ENCODE measurements around the gene C5orf52. TPM values are rescaled to one million over a fixed set of nuclear protein-coding genes. Genes with fewer than 3 reads are reported as not detected.
"Not testable (repeated sequence)": the region's sequence is repeated elsewhere in the genome, so short reads cannot be mapped to it uniquely, and the experiment has no call there.

C5orf52 gene
- total RNA-seq, 4 donors from 2014 or later, result not detected

DNA sequence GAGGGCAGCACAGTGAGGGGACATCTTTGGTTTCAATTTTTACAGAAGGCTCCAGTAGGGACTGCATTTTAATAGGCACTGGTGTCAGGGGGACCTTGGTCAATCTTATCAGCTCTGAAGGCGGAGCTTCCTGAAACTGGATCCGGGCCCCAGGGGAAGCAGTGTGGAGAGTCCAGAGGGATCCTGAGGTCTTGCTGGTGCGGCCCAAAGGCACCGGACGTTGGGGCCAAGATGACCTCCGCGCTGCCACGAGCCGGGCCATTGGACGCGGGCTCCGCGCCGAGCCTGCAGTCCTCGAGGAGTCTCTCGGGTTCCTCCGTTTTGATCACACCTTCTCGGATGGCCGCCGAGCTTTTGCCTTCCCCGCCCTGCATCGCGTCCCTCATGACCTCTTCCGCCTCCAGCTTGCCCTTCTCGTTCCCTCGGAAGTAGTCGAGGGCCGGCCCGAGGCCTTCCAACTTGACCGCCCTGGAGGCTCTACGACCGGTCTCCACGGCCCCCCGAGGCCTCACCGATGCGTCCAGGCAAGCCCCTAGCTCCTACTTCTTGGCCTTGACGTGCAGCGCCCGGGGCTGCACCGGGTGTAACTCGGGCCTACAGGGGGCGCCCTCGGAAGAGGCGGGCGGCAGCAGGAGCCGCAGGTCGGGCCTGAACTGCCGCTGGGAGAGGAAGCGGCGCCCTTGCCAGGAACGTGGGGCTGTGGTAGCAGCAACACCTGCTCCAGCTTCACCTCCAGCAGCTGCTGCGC lies 18.8 kb downstream of the C5orf52 start:
- Histone ChIP-seq H3K4me1 (no peaks in the 10 kb centered on the region), H3K4me3 (no peak overlapping the region), H3K27me3 (peaks cover 5% of the 10 kb centered on the region), H3K27ac (no peak overlapping the region), H3K36me3 (no peaks in the 10 kb centered on the region), H3K9me3 (no peaks in the 10 kb centered on the region)
- DNase-seq (ENCODE audit: low spot score in 2 of 2), result no peak
- TF ChIP-seq POLR2A (IDR thresholded peaks at IDR 0.05), result no peak
- TF ChIP-seq POLR2AphosphoS5 (IDR thresholded peaks at IDR 0.05), result no peak
- 64% methylated on average over 50 of the region's 52 CpGs for WGBS

GRCh38 chr5:157690690-157691433 lies 19.5 kb downstream of the C5orf52 start:
- TF ChIP-seq EP300 (IDR thresholded peaks at IDR 0.05), result no peak
- TF ChIP-seq, protein P1, sequence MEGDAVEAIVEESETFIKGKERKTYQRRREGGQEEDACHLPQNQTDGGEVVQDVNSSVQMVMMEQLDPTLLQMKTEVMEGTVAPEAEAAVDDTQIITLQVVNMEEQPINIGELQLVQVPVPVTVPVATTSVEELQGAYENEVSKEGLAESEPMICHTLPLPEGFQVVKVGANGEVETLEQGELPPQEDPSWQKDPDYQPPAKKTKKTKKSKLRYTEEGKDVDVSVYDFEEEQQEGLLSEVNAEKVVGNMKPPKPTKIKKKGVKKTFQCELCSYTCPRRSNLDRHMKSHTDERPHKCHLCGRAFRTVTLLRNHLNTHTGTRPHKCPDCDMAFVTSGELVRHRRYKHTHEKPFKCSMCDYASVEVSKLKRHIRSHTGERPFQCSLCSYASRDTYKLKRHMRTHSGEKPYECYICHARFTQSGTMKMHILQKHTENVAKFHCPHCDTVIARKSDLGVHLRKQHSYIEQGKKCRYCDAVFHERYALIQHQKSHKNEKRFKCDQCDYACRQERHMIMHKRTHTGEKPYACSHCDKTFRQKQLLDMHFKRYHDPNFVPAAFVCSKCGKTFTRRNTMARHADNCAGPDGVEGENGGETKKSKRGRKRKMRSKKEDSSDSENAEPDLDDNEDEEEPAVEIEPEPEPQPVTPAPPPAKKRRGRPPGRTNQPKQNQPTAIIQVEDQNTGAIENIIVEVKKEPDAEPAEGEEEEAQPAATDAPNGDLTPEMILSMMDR (IDR thresholded peaks at IDR 0.05), result no peak
- TF ChIP-seq POLR2A (IDR thresholded peaks at IDR 0.05), result no peak
- TF ChIP-seq POLR2AphosphoS5 (IDR thresholded peaks at IDR 0.05), result no peak
- H3K4me3 ChIP-seq, result no peak overlapping the region
- 80% methylated on average over 34 of the region's 53 CpGs for WGBS
- peaks cover 5% of the 10 kb centered on the region for H3K27me3 ChIP-seq
- no peaks in the 10 kb centered on the region for H3K4me1 ChIP-seq
- no peaks in the 10 kb centered on the region for H3K9me3 ChIP-seq
- no peaks in the 10 kb centered on the region for H3K36me3 ChIP-seq
- no peak overlapping the region for H3K27ac ChIP-seq
- DNase-seq (ENCODE audit: low spot score in 2 of 2), result no peak

DNA sequence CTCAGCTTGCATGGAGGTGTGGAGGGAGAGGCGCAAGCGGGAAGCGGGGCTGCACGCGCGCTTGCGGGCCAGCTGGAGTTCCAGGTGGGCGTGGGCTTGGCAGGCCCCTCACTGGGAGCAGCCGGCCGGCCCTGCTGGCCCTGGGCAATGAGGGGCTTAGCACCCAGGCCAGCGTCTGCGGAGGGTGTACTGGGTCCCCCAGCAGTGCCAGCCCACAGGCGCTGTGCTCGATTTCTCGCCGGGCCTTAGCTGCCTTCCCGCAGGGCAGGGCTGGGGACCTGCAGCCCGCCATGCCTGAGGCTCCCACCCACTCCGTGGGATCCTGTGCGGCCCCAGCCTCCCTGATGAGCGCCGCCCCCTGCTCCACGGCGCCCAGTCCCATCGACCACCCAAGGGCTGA lies 22.5 kb downstream of the C5orf52 start:
- H3K9me3 ChIP-seq; H3K27me3 ChIP-seq; H3K4me1 ChIP-seq; H3K36me3 ChIP-seq; H3K27ac ChIP-seq; DNase-seq (ENCODE audit: low spot score in 2 of 2); H3K4me3 ChIP-seq: not testable (repeated sequence)
- WGBS, result 73% methylated on average over 3 of the region's 25 CpGs

DNA sequence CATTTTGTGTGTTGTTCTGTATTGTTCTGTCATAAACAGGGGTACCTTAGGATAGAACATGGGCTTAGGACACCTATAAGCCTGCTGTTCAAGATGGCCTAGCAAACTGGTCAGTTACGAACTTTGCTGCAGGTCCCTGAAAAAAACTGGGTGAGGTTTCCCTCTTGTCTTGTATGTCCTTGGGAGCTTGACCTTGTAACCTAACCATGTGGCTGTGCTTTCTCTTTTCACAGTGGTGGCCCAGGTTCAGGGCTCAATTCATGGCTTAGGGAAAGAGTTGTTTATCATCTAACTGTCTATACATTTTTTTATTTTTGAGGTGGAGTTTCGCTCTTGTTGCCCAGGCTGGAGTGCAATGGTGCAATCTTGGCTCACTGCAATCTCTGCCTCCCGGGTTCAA lies 24.8 kb downstream of the C5orf52 start:
- not testable (repeated sequence) for H3K4me3 ChIP-seq; H3K27me3 ChIP-seq; H3K9me3 ChIP-seq; H3K27ac ChIP-seq; H3K4me1 ChIP-seq; H3K36me3 ChIP-seq; DNase-seq (ENCODE audit: low spot score in 2 of 2)
- 93% methylated on average over 3 of the region's 3 CpGs for WGBS

- 70% methylated on average over 4 of the region's 4 CpGs for WGBS
- not testable (repeated sequence) for H3K4me1 ChIP-seq; H3K9me3 ChIP-seq; H3K27ac ChIP-seq; H3K27me3 ChIP-seq; H3K4me3 ChIP-seq; H3K36me3 ChIP-seq; DNase-seq (ENCODE audit: low spot score in 2 of 2)
Measured at GRCh38 chr5:157698674-157699073, 27.3 kb downstream of the C5orf52 start.

GRCh38 chr5:157703736-157704135 lies 32.4 kb downstream of the C5orf52 start:
- no peak for TF ChIP-seq EP300 (IDR thresholded peaks at IDR 0.05)
- no peak for TF ChIP-seq POLR2AphosphoS5 (IDR thresholded peaks at IDR 0.05)
- TF ChIP-seq, protein P1 (IDR thresholded peaks at IDR 0.05), result no peak
- no peak for TF ChIP-seq POLR2A (IDR thresholded peaks at IDR 0.05)
- no peak for DNase-seq (ENCODE audit: low spot score in 2 of 2)

GRCh38 chr5:157708866-157709265 lies 37.5 kb downstream of the C5orf52 start:
- Histone ChIP-seq H3K36me3 (no peaks in the 10 kb centered on the region), H3K4me1 (no peaks in the 10 kb centered on the region), H3K4me3 (no peak overlapping the region), H3K27ac (no peak overlapping the region), H3K27me3 (no peaks in the 10 kb centered on the region), H3K9me3 (no peaks in the 10 kb centered on the region)
- no peak for DNase-seq (ENCODE audit: low spot score in 2 of 2)
- WGBS, result 33% methylated on average over 1 of the region's 1 CpG
- TF ChIP-seq POLR2A (IDR thresholded peaks at IDR 0.05), result no peak
- no peak for TF ChIP-seq EP300 (IDR thresholded peaks at IDR 0.05)
- TF ChIP-seq, protein P1 (IDR thresholded peaks at IDR 0.05), result no peak
- no peak for TF ChIP-seq POLR2AphosphoS5 (IDR thresholded peaks at IDR 0.05)

More at GRCh38 chr5:157703736-157704135, 32.4 kb downstream of the C5orf52 start:
- H3K27ac ChIP-seq, result no peak overlapping the region
- WGBS, result 64% methylated on average over 3 of the region's 3 CpGs
- no peaks in the 10 kb centered on the region for H3K36me3 ChIP-seq
- H3K27me3 ChIP-seq, result no peaks in the 10 kb centered on the region
- H3K4me3 ChIP-seq, result no peak overlapping the region
- no peaks in the 10 kb centered on the region for H3K9me3 ChIP-seq
- no peaks in the 10 kb centered on the region for H3K4me1 ChIP-seq
